Breast epithelium (tissue), 3 donors: Measurements from ENCODE around the gene MAP3K19.

Experiments used
- POLR2A ChIP-seq: fragments of 450-650 bp; IDR thresholded peaks from one replicate; pipeline ENCODE4 v1.6.1; 2016; ENCODE audit warnings: antibody characterized with exemption, mild to moderate bottlenecking, moderate library complexity
- TF ChIP-seq, protein P1 (sequence below), 3 donors: fragments of 450-650 bp; IDR thresholded peaks; one replicate each; pipeline ENCODE4 v1.5.1; 2016 to 2017; ENCODE audit warnings: antibody characterized with exemption in 3 of 3, mild to moderate bottlenecking in 3 of 3, moderate library complexity in 3 of 3

GRCh38 chr2:135023886-135024485 lies 23.3 kb downstream of the MAP3K19 start:
- TF ChIP-seq, protein P1, sequence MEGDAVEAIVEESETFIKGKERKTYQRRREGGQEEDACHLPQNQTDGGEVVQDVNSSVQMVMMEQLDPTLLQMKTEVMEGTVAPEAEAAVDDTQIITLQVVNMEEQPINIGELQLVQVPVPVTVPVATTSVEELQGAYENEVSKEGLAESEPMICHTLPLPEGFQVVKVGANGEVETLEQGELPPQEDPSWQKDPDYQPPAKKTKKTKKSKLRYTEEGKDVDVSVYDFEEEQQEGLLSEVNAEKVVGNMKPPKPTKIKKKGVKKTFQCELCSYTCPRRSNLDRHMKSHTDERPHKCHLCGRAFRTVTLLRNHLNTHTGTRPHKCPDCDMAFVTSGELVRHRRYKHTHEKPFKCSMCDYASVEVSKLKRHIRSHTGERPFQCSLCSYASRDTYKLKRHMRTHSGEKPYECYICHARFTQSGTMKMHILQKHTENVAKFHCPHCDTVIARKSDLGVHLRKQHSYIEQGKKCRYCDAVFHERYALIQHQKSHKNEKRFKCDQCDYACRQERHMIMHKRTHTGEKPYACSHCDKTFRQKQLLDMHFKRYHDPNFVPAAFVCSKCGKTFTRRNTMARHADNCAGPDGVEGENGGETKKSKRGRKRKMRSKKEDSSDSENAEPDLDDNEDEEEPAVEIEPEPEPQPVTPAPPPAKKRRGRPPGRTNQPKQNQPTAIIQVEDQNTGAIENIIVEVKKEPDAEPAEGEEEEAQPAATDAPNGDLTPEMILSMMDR (IDR thresholded peaks at IDR 0.05), result no peak
- TF ChIP-seq POLR2A, result no peak
